Loucy (cell line): ENCODE results near the gene TMEM87B.

Source experiments
- H2AFZ ChIP-seq: fragments of 200-600 bp; sonication (generic); 2 replicates; pipeline ENCODE4 v1.6.0; 2016; ENCODE audit warnings: antibody characterized with exemption, mild to moderate bottlenecking, low read length, moderate library complexity
- H3F3A ChIP-seq: fragments of 200-600 bp; 2 replicates; pipeline ENCODE4 v1.6.0; 2016; ENCODE audit warnings: antibody characterized with exemption, low read depth, mild to moderate bottlenecking
- H3K27me3 ChIP-seq: fragments of 200-600 bp; sonication (generic); 2 replicates; pipeline ENCODE4 v1.6.1; 2014; ENCODE audit warnings: low read length, mild to moderate bottlenecking; ENCODE audit not compliant: insufficient read depth, poor library complexity, severe bottlenecking
- H3K36me3 ChIP-seq: fragments of 200-600 bp; sonication (generic); 2 replicates; pipeline ENCODE4 v1.6.1; 2016; ENCODE audit warnings: low read length; ENCODE audit not compliant: insufficient read depth
- H3K4me1 ChIP-seq: fragments of 200-600 bp; sonication (generic); 2 replicates; pipeline ENCODE4 v1.5.1; 2014; ENCODE audit warnings: low read length, mild to moderate bottlenecking; ENCODE audit not compliant: insufficient read depth, poor library complexity, severe bottlenecking
- H3K4me2 ChIP-seq: fragments of 200-600 bp; sonication (generic); 2 replicates; pipeline ENCODE4 v1.6.0; 2014; ENCODE audit warnings: antibody characterized with exemption, low read length, low read depth, mild to moderate bottlenecking; ENCODE audit not compliant: poor library complexity, severe bottlenecking
- H3K4me3 ChIP-seq: fragments of 200-600 bp; sonication (generic); 2 replicates; pipeline ENCODE4 v1.5.1; 2014; ENCODE audit warnings: low read length, mild to moderate bottlenecking, mixed read lengths; ENCODE audit not compliant: poor library complexity, severe bottlenecking
- H3K79me2 ChIP-seq: fragments of 200-600 bp; sonication (generic); 2 replicates; pipeline ENCODE4 v1.6.1; 2014; ENCODE audit warnings: low read length; ENCODE audit not compliant: insufficient read depth
- H3K9ac ChIP-seq: fragments of 200-600 bp; sonication (generic); 2 replicates; pipeline ENCODE4 v1.6.0; 2014; ENCODE audit warnings: mild to moderate bottlenecking, low read depth, low read length, moderate library complexity; ENCODE audit not compliant: poor library complexity, severe bottlenecking
- H3K9me2 ChIP-seq: fragments of 200-600 bp; sonication (generic); replicated peaks from 2 replicates; pipeline ENCODE4 v1.6.1; 2016; ENCODE audit warnings: low read depth, low read length, mixed read lengths
- H3K9me3 ChIP-seq: fragments of 200-600 bp; sonication (generic); 2 replicates; pipeline ENCODE4 v1.6.1; 2014; ENCODE audit warnings: mild to moderate bottlenecking, antibody characterized with exemption, low read length, low read depth; ENCODE audit not compliant: insufficient read depth
- H4K20me1 ChIP-seq: fragments of 200-600 bp; sonication (generic); 2 replicates; pipeline ENCODE4 v1.6.0; 2014; ENCODE audit warnings: antibody characterized with exemption, low read length, mild to moderate bottlenecking; ENCODE audit not compliant: insufficient read depth, poor library complexity, severe bottlenecking
- CTCF ChIP-seq: fragments of 200-600 bp; sonication (generic); conservative IDR thresholded peaks from 2 replicates; pipeline ENCODE4 v1.5.1; 2014; ENCODE audit warnings: mild to moderate bottlenecking, antibody characterized with exemption, low read length
- EZH2phosphoT487 ChIP-seq: fragments of 200-600 bp; IDR thresholded peaks from 2 replicates; pipeline ENCODE4 v1.6.1; 2018; ENCODE audit warnings: antibody characterized with exemption, mild to moderate bottlenecking, moderate library complexity, borderline replicate concordance

TMEM87B gene

GRCh38 chr2:112152476-112153178 is 97.6 kb downstream of the TMEM87B start:
- H3K4me1 ChIP-seq: peaks cover 27% of the 10 kb centered on the region
- TF ChIP-seq CTCF (no peak), EZH2phosphoT487 (no peak)
- no peaks in the 10 kb centered on the region for H3K9me2 ChIP-seq
- no peaks in the 10 kb centered on the region for H3F3A ChIP-seq
- no peaks in the 10 kb centered on the region for H4K20me1 ChIP-seq
- H3K36me3 ChIP-seq: no peaks in the 10 kb centered on the region
- H3K79me2 ChIP-seq: no peaks in the 10 kb centered on the region
- H3K4me3 ChIP-seq: no peak overlapping the region
- H3K9me3 ChIP-seq: no peaks in the 10 kb centered on the region
- no peak overlapping the region for H2AFZ ChIP-seq
- H3K27me3 ChIP-seq: no peaks in the 10 kb centered on the region
- H3K9ac ChIP-seq: no peak overlapping the region
- no peak overlapping the region for H3K4me2 ChIP-seq

DNA sequence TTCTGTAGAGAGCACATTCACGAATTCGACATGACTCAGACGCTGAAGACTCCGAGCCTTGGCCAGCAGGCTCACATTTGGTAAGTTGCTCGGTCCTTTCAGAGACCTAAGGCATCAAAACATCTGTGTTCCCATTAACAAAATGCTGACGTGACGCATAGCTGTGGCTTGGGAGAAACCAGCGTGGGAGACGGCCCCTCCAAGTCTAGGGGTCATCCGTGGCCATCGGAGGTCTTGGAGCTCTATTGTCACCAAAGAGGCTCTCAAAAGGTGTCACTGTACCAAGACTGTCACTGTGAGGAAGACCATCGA is 98.1 kb downstream of the TMEM87B start:
- no peak overlapping the region for H3K4me2 ChIP-seq
- H3F3A ChIP-seq: no peaks in the 10 kb centered on the region
- H3K36me3 ChIP-seq: no peaks in the 10 kb centered on the region
- peaks cover 27% of the 10 kb centered on the region for H3K4me1 ChIP-seq
- no peak overlapping the region for H3K9ac ChIP-seq
- H3K79me2 ChIP-seq: no peaks in the 10 kb centered on the region
- H3K4me3 ChIP-seq: no peak overlapping the region
- H4K20me1 ChIP-seq: no peaks in the 10 kb centered on the region
- H3K9me3 ChIP-seq: no peaks in the 10 kb centered on the region
- no peak for TF ChIP-seq EZH2phosphoT487
- TF ChIP-seq CTCF: no peak
- no peaks in the 10 kb centered on the region for H3K9me2 ChIP-seq
- no peak overlapping the region for H2AFZ ChIP-seq
- no peaks in the 10 kb centered on the region for H3K27me3 ChIP-seq

- H3K36me3 ChIP-seq: no peaks in the 10 kb centered on the region
- no peak overlapping the region for H3K9ac ChIP-seq
- no peaks in the 10 kb centered on the region for H3K9me2 ChIP-seq
- TF ChIP-seq CTCF (no peak), EZH2phosphoT487 (no peak)
- peaks cover 27% of the 10 kb centered on the region for H3K4me1 ChIP-seq
- H3K79me2 ChIP-seq: no peaks in the 10 kb centered on the region
- no peak overlapping the region for H3K4me2 ChIP-seq
- H2AFZ ChIP-seq: no peak overlapping the region
- H3K27me3 ChIP-seq: no peaks in the 10 kb centered on the region
- H3K4me3 ChIP-seq: no peak overlapping the region
- H4K20me1 ChIP-seq: no peaks in the 10 kb centered on the region
- no peaks in the 10 kb centered on the region for H3K9me3 ChIP-seq
- H3F3A ChIP-seq: no peaks in the 10 kb centered on the region
Measured at GRCh38 chr2:112153501-112153900, 98.4 kb downstream of the TMEM87B start.
